Suppressor macrophage treated with lipopolysaccharide for 1 hour (primary cell): ENCODE measurements around the gene CNTNAP3.
"Not testable (repeated sequence)": the region's sequence is repeated elsewhere in the genome, so short reads cannot be mapped to it uniquely, and the experiment has no call there.

Source experiments
- DNase-seq, 3 donors: peaks; one replicate each; pipeline ENCODE4 v3.0.0-alpha.2; 2020 to 2022

CNTNAP3 gene

DNA sequence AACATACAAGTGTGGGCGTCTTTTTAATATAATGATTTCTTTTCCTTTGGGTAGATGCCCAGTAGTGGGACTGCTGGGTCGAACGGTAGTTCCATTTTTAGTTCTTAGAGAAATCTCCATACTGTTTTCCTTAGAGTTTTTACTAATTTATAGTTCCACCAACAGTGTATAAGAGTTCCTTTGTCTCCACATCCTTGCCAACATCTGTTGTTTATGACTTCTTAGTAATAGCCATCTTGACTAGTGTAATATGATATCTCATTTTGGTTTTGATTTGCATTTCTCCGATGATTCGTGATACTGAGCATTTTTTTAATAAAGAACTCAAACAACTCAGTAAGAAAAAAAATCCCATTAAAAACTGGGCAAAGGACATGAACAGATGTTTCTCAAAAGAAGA lies 225.0 kb downstream of the CNTNAP3 start:
- not testable (repeated sequence) for DNase-seq

DNA sequence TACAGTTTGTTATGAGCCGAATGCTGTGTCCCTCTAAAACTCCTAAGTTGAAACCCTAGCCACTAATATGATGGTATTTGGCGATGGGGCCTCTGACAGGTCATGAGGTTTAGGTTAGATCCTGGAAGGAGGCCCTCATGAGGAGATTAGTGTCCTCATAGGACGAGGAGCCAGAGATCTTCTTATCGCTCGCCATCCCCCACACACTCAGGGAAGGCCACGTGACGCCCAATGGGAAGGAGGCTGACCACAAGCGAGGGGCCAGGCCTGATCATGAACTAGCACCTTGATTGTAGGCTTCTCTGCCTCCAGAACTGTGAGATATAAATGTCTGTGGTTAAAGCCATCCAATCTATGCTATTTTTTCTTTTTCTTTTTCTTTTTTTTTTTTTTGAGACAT lies 233.5 kb downstream of the CNTNAP3 start:
- not testable (repeated sequence) for DNase-seq

DNA sequence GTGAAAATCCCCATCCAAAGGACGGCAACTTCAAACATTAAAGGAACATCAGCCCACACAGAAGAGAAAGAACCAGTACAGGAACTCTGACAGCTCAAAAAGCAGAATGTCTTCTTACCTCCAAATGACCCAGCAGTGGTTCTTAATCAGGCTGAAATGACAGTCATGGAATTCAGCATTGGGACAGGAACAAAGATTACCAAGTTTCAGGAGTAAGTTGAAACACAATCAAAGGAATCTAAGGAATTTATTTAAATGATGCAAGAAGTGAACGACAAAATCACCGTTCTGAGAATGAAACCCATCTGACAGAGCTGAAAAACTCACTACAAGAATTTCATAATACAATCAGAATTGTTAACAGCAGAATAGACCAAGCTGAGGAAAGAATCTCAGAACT lies 241.1 kb downstream of the CNTNAP3 start:
- DNase-seq: not testable (repeated sequence)

DNA sequence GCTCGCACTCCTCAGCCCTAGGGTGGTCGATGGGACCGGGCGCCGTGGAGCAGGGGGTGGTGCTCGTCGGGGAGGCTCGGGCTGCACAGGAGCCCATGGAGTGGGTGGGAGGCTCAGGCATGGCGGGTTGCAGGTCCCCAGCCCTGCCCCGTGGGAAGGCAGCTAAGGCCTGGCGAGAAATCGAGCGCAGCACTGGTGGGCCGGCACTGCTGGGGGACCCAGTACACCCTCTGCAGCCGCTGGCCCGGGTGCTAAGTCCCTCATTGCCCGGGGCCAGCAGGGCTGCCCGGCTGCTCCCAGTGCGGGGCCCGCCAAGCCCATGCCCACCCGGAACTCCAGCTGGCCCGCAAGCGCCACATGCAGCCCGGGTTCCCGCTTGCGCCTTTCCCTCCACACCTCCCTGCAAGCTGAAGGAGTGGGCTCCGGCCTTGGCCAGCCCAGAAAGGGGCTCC lies 245.6 kb downstream of the CNTNAP3 start:
- DNase-seq: not testable (repeated sequence)

- not testable (repeated sequence) for DNase-seq
Observed at GRCh38 chr9:39041774-39042173, 246.2 kb downstream of the CNTNAP3 start.

- not testable (repeated sequence) for DNase-seq
Observed at GRCh38 chr9:39039148-39039547, 248.8 kb downstream of the CNTNAP3 start.

DNA sequence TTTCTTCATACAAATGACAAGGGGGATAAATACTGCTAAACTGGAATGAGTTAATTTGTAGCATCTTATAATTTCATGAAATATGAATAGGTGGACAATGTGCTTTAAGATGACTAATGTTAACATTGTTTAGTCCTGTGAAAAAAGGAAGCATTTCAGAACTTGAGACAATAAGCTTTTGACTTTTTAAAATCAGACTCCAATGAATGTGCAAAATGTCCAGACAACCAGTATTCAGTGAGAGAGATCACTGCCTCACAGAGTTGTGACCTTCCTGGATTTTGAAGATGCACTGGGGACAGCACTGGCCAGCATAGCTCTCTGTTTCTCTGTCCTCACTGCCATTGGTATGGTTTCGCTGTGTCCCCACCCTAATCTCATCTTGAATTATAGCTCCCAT lies 249.7 kb downstream of the CNTNAP3 start:
- DNase-seq: not testable (repeated sequence)

DNA sequence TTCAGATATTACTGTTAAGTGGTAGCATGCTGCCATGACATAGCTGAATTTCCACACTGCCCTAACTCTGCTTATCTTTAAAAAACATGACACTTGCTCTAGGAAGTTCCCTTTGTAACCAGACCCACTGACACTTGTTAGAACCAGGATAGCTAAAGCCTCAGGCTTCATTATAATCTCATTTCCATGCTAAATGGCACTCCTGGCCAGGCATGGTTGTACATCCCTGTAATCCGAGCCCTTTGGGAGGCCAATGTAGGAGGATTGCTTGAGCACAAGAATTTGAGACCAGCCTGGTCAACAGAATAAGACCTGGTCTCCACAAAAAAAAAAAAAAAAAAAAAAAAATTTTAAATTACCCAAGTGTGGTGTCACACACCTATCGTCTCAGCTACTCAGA lies 254.1 kb downstream of the CNTNAP3 start:
- DNase-seq: not testable (repeated sequence)

GRCh38 chr9:39030204-39031019 lies 257.6 kb downstream of the CNTNAP3 start:
- not testable (repeated sequence) for DNase-seq

GRCh38 chr9:39028855-39029254 lies 259.1 kb downstream of the CNTNAP3 start:
- not testable (repeated sequence) for DNase-seq

DNA sequence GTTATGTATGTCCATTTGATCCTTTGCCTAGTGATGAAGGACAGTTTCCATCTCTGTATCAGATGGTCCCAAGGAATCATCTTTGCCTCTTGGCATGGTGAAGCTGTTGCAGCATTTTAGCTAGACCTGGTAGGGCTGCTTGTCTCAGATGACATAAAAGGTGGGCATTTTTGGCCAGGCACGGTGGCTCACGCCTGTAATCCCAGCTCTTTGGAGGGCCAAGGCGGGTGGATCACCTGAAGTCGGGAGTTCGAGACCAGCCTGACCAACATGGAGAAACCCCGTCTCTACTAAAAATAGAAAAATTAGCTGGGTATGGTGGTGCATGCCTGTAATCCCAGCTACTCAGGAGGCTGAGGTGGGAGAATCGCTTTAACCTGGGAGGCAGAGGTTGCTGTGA lies 259.8 kb downstream of the CNTNAP3 start:
- DNase-seq: not testable (repeated sequence)

GRCh38 chr9:39025911-39026588 lies 261.9 kb downstream of the CNTNAP3 start:
- not testable (repeated sequence) for DNase-seq
